Measurements from ENCODE around the gene TRIM63.

The TRIM63 gene

GRCh38 chr1:26112407-26112775, 45.0 kb upstream of the TRIM63 start (continued):
- TF ChIP-seq AEBP2 (tag by site-specific recombination; IDR thresholded peaks at IDR 0.05; ENCODE audit: borderline replicate concordance) (no peak), ZBTB17 (tag by site-specific recombination; IDR thresholded peaks at IDR 0.05) (0 out of 2 replicates have a peak, but pooled peaks have one; percentile 85)

GRCh38 chr1:26111530-26112406, 44.3 kb upstream of the TRIM63 start, which contains the start of gene PDIK1L:
Gene PDIK1L, plus strand, starts transcription at chr1:26111824. Its CDS starts 2,485 bp downstream, at chr1:26114309.
- ChIA-PET CTCF (interaction anchor here (0.7 to 2.5 kb wide), 3 partner anchors 15 to 33 kb away, joined by 3 to 18 read pairs (median 4); no protein-coding TSS in a partner anchor), POLR2A (interaction anchor here (0.9 to 1.8 kb wide), 8 partner anchors 12 to 168 kb away, joined by 3 to 7 read pairs (median 4); partner anchors contain the start of genes CEP85 and SH3BGRL3)
- no peaks in the 10 kb centered on the region for H3K4me1 ChIP-seq (ENCODE audit: control insufficient read depth, insufficient read depth, low read length)
- H3K36me3 ChIP-seq (ENCODE audit: control insufficient read depth in 2 of 2, insufficient read depth in 1 of 2, low read length in 2 of 2), result peaks cover 5 to 27% of the 10 kb centered on the region in 2 experiments; a peak in 2 of 3 replicates
- H3K4me3 ChIP-seq (ENCODE audit: low read depth, low read length), result peak within 1 kb of the TSS; percentile 92
- H3K9me3 ChIP-seq (ENCODE audit: control insufficient read depth, insufficient read depth, low read depth, low read length), result no peaks in the 10 kb centered on the region
- H3K27ac ChIP-seq (ENCODE audit: extremely low read depth, low read depth, low read length), result peak within 1 kb of the TSS; percentile 87
- TF ChIP-seq ZNF416 (tag by site-specific recombination; IDR thresholded peaks at IDR 0.05) (no peak), ZNF747 (tag by site-specific recombination; IDR thresholded peaks at IDR 0.05) (no peak), ZNF221 (tag by site-specific recombination; IDR thresholded peaks at IDR 0.05; ENCODE audit: borderline replicate concordance) (no peak), ZNF658 (tag by site-specific recombination; IDR thresholded peaks at IDR 0.05) (no peak), ZNF843 (tag by site-specific recombination; IDR thresholded peaks at IDR 0.05) (peak; percentile 49; the same call in 1 of the 2 replicates), REST (tag by site-specific recombination; IDR thresholded peaks at IDR 0.05) (peak; percentile 37; the same call in 1 of the 2 replicates), HOXC10 (CRISPR knock-in tag; IDR thresholded peaks at IDR 0.05) (no peak), YY2 (tag by site-specific recombination; IDR thresholded peaks at IDR 0.05) (peak; percentile 94), ZNF292 (tag by site-specific recombination; IDR thresholded peaks at IDR 0.05; ENCODE audit: borderline replicate concordance, low read depth) (no peak), SETDB1 (IDR thresholded peaks at IDR 0.05; ENCODE audit: insufficient read length, low read length) (no peak), ZEB2 (tag by site-specific recombination; IDR thresholded peaks at IDR 0.05) (peak; percentile 96), ZNF571 (tag by site-specific recombination; IDR thresholded peaks at IDR 0.05) (no peak), ZNF639 (tag by site-specific recombination; IDR thresholded peaks at IDR 0.05) (peak; percentile 61; the same call in 1 of the 2 replicates), ZNF791 (tag by site-specific recombination; IDR thresholded peaks at IDR 0.05) (no peak), ZNF394 (tag by site-specific recombination; IDR thresholded peaks at IDR 0.05; ENCODE audit: borderline replicate concordance) (peak; percentile 75; the same call in 1 of the 2 replicates), ZNF660 (tag by site-specific recombination; IDR thresholded peaks at IDR 0.05) (peak; percentile 80), ZNF280D (tag by site-specific recombination; IDR thresholded peaks at IDR 0.05) (0 out of 2 replicates have a peak, but pooled peaks have one; percentile 36), SP3 (tag by site-specific recombination; IDR thresholded peaks at IDR 0.05) (peak; percentile 47), ZNF677 (tag by site-specific recombination; IDR thresholded peaks at IDR 0.05) (no peak), ZFP41 (tag by site-specific recombination; IDR thresholded peaks at IDR 0.05; ENCODE audit: borderline replicate concordance) (no peak), TCF7L2 (IDR thresholded peaks at IDR 0.05; ENCODE audit: borderline replicate concordance, low read depth, low read length) (no peak), ZNF473 (tag by site-specific recombination; IDR thresholded peaks at IDR 0.05) (no peak), ZNF792 (tag by site-specific recombination; IDR thresholded peaks at IDR 0.05) (no peak), ZNF701 (tag by site-specific recombination; IDR thresholded peaks at IDR 0.05) (no peak), ZNF776 (tag by site-specific recombination; IDR thresholded peaks at IDR 0.05; ENCODE audit: borderline replicate concordance) (no peak)
